Measurements from ENCODE around the gene RFX1. TPM values are rescaled to one million over a fixed set of nuclear protein-coding genes. Genes with fewer than 3 reads are reported as not detected.

Gene RFX1
- total and polyA plus RNA-seq, 4 donors: 1.8 to 5.6 (median 3.5) TPM

DNA sequence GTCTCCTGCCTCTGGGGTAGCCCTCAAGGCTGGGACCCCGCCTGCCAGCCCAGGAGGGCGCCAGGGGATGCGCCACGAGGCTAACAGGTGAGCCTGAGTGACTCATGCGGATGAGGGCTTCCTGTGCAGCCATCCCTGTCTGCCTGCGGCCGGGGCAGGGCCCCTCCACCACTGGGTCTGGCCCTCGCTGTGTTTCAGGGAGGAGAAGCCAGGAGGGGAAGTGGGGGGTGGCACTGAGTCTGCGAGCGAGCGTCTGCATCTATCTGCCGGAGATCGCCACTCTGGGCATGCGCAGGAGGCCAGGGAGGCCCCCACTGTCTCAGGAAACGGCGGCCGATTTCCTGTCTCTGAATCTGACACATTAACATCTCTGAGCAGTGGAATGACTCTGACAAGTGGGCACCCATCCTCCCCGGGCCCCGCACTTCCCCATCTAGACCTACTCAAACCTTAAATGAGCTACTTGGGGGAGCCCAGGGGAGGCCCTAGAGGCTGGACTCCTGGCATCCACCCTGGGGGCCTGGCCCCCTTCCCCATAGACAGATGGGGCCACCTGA is 19.7 kb downstream of the RFX1 start:
- Histone ChIP-seq H3K4me3 (ENCODE audit: low read depth in 1 of 3, low read length in 3 of 3) (no peak overlapping the region), H3K9ac (ENCODE audit: low read depth in 1 of 2, low read length in 2 of 2) (peak overlapping the region in 1 of 2 donors; percentile 42), H3K27ac (ENCODE audit: low read depth in 1 of 2, low read length in 2 of 2) (peak overlapping the region; percentile 62 to 64)

DNA sequence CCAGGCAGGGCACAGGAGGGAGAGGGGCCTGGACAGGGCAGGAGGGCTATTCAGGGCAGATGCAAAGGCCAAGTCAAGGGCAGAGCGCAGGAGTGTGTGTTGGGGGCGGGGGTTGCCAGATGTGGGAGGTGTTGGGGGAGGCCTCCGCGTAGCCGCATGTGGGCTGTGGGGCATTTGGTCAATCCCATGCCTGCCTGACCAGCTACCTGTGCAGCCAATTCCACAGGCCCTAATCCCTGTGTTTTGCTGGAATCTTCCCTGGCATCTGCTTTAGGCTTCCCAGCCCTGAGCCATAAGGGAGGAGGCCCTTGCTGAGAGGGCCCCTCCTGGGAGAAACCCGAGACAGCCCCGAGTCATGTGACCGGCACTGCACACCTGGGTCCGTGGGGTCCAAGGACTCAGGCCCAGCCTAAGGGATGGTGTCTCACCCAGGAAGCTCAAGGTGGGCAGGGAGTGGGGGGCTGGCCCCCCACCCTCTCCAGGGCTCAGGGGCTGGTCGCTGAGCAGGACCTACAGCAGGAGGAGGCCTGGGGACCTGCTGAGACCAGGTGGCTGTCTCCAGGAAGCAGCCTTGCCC is 20.3 kb downstream of the RFX1 start:
- Histone ChIP-seq H3K9me3 (ENCODE audit: control insufficient read depth in 4 of 4, low read length in 3 of 4) (no peaks in the 10 kb centered on the region), H3K27ac (ENCODE audit: low read depth in 1 of 2, low read length in 2 of 2) (peak overlapping the region; percentile 62 to 64), H3K9ac (ENCODE audit: low read depth in 1 of 2, low read length in 2 of 2) (no peak overlapping the region), H3K27me3 (ENCODE audit: control insufficient read depth in 4 of 4, insufficient read depth in 4 of 4, low read length in 3 of 4) (no peaks in the 10 kb centered on the region), H3K4me3 (ENCODE audit: low read depth in 1 of 3, low read length in 3 of 3) (no peak overlapping the region), H3K36me3 (ENCODE audit: control insufficient read depth in 4 of 4, insufficient read depth in 3 of 4, low read depth in 1 of 4, low read length in 3 of 4) (peaks cover 0 to 17% (median 5%) of the 10 kb centered on the region in 4 donors), H3K4me1 (ENCODE audit: control insufficient read depth in 4 of 4, insufficient read depth in 4 of 4, low read length in 3 of 4) (peaks cover 0 to 10% (median 3%) of the 10 kb centered on the region in 4 donors)
- no peak for TF ChIP-seq SP1 (IDR thresholded peaks at IDR 0.05)
- TF ChIP-seq YY1 (IDR thresholded peaks at IDR 0.05): no peak
- no peak for TF ChIP-seq NR2F2 (IDR thresholded peaks at IDR 0.05)
- no peak for TF ChIP-seq FOXA1 (IDR thresholded peaks at IDR 0.05)
- no peak for TF ChIP-seq GABPA (IDR thresholded peaks at IDR 0.05 in 1 of 2, conservative IDR thresholded peaks at IDR 0.05 in 1 of 2)
- TF ChIP-seq, protein P1, sequence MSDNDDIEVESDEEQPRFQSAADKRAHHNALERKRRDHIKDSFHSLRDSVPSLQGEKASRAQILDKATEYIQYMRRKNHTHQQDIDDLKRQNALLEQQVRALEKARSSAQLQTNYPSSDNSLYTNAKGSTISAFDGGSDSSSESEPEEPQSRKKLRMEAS (IDR thresholded peaks at IDR 0.05): no peak
- TF ChIP-seq FOXA2 (IDR thresholded peaks at IDR 0.05): no peak
- TF ChIP-seq HNF4A (conservative IDR thresholded peaks at IDR 0.05): no peak
- 81% methylated on average over 10 of the region's 10 CpGs for WGBS
- no peak for DNase-seq (ENCODE audit: low spot score)

More for the DNA sequence above, 19.7 kb downstream of the RFX1 start:
- H3K9me3 ChIP-seq (ENCODE audit: control insufficient read depth in 4 of 4, low read length in 3 of 4): no peaks in the 10 kb centered on the region
- H3K36me3 ChIP-seq (ENCODE audit: control insufficient read depth in 4 of 4, insufficient read depth in 3 of 4, low read depth in 1 of 4, low read length in 3 of 4): peaks cover 0 to 23% (median 4%) of the 10 kb centered on the region in 4 donors
- TF ChIP-seq HNF4A (conservative IDR thresholded peaks at IDR 0.05) (no peak), RAD21 (IDR thresholded peaks at IDR 0.05) (peak in 1 of 2 donors; percentile 15)
- peak; percentile 69 for DNase-seq (ENCODE audit: low spot score)
- H3K27me3 ChIP-seq (ENCODE audit: control insufficient read depth in 4 of 4, insufficient read depth in 4 of 4, low read length in 3 of 4): no peaks in the 10 kb centered on the region
- WGBS: 64% methylated on average over 19 of the region's 19 CpGs
- H3K4me1 ChIP-seq (ENCODE audit: control insufficient read depth in 4 of 4, insufficient read depth in 4 of 4, low read length in 3 of 4): peaks cover 0 to 10% (median 3%) of the 10 kb centered on the region in 4 donors

DNA sequence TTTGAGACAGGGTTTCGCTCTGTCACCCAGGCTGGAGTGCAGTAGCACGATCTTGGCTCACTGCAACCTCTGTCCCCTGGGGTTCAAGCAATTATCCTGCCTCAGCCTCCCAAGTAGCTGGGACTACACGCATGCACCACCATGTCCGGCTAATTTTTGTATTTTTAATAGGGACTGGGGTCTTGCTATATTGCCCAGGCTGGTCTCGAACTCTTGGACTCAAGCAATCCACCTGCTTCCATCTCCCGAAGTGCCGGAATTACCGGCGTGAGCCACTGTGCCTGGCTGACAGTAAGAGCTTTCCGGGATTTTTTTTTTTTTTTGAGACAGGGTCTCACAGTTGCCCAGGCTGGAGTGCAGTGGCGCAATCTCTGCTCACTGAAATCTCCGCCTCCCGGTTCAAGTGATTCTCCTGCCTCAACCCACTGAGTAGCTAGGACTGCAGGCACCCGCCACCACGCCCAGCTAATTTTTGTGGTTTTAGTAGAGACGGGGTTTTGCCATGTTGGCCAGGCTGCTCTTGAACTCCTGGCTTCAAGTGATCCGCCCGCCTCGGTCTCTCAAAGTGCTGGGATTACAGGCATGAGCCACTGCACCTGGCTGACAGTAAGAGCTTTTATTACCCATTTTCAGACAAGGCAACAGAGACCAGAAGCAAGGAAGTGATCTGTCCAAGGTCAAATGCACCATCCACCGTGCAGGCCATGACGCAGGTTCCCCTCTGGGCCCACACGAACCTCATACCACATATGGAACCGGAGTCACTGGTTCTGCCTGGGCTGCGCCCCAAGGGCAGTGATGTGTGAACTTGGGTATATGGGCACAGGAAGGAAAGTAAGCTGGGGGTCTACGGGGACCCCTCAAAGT is 21.0 kb downstream of the RFX1 start:
- Histone ChIP-seq H3K9me3 (ENCODE audit: control insufficient read depth in 4 of 4, low read length in 3 of 4) (no peaks in the 10 kb centered on the region), H3K36me3 (ENCODE audit: control insufficient read depth in 4 of 4, insufficient read depth in 3 of 4, low read depth in 1 of 4, low read length in 3 of 4) (peaks cover 0 to 20% (median 6%) of the 10 kb centered on the region in 4 donors), H3K9ac (ENCODE audit: low read depth in 1 of 2, low read length in 2 of 2) (no peak overlapping the region), H3K27ac (ENCODE audit: low read depth in 1 of 2, low read length in 2 of 2) (peak overlapping the region; percentile 62 to 64), H3K4me3 (ENCODE audit: low read depth in 1 of 3, low read length in 3 of 3) (no peak overlapping the region), H3K27me3 (ENCODE audit: control insufficient read depth in 4 of 4, insufficient read depth in 4 of 4, low read length in 3 of 4) (no peaks in the 10 kb centered on the region), H3K4me1 (ENCODE audit: control insufficient read depth in 4 of 4, insufficient read depth in 4 of 4, low read length in 3 of 4) (peaks cover 0 to 10% (median 3%) of the 10 kb centered on the region in 4 donors)
- TF ChIP-seq, protein P2, sequence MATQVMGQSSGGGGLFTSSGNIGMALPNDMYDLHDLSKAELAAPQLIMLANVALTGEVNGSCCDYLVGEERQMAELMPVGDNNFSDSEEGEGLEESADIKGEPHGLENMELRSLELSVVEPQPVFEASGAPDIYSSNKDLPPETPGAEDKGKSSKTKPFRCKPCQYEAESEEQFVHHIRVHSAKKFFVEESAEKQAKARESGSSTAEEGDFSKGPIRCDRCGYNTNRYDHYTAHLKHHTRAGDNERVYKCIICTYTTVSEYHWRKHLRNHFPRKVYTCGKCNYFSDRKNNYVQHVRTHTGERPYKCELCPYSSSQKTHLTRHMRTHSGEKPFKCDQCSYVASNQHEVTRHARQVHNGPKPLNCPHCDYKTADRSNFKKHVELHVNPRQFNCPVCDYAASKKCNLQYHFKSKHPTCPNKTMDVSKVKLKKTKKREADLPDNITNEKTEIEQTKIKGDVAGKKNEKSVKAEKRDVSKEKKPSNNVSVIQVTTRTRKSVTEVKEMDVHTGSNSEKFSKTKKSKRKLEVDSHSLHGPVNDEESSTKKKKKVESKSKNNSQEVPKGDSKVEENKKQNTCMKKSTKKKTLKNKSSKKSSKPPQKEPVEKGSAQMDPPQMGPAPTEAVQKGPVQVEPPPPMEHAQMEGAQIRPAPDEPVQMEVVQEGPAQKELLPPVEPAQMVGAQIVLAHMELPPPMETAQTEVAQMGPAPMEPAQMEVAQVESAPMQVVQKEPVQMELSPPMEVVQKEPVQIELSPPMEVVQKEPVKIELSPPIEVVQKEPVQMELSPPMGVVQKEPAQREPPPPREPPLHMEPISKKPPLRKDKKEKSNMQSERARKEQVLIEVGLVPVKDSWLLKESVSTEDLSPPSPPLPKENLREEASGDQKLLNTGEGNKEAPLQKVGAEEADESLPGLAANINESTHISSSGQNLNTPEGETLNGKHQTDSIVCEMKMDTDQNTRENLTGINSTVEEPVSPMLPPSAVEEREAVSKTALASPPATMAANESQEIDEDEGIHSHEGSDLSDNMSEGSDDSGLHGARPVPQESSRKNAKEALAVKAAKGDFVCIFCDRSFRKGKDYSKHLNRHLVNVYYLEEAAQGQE (IDR thresholded peaks at IDR 0.05): no peak
- TF ChIP-seq YY1 (IDR thresholded peaks at IDR 0.05) (no peak), JUND (IDR thresholded peaks at IDR 0.05) (no peak), TAF1 (conservative IDR thresholded peaks at IDR 0.05) (no peak), HNF4G (IDR thresholded peaks at IDR 0.05) (no peak), NR2F2 (IDR thresholded peaks at IDR 0.05) (no peak), HNF4A (conservative IDR thresholded peaks at IDR 0.05) (no peak), GABPA (IDR thresholded peaks at IDR 0.05 in 1 of 2, conservative IDR thresholded peaks at IDR 0.05 in 1 of 2) (no peak), FOXA2 (IDR thresholded peaks at IDR 0.05) (no peak), FOXA1 (IDR thresholded peaks at IDR 0.05) (no peak)
- TF ChIP-seq, protein P3, sequence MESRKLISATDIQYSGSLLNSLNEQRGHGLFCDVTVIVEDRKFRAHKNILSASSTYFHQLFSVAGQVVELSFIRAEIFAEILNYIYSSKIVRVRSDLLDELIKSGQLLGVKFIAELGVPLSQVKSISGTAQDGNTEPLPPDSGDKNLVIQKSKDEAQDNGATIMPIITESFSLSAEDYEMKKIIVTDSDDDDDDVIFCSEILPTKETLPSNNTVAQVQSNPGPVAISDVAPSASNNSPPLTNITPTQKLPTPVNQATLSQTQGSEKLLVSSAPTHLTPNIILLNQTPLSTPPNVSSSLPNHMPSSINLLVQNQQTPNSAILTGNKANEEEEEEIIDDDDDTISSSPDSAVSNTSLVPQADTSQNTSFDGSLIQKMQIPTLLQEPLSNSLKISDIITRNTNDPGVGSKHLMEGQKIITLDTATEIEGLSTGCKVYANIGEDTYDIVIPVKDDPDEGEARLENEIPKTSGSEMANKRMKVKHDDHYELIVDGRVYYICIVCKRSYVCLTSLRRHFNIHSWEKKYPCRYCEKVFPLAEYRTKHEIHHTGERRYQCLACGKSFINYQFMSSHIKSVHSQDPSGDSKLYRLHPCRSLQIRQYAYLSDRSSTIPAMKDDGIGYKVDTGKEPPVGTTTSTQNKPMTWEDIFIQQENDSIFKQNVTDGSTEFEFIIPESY (IDR thresholded peaks at IDR 0.05): no peak
- TF ChIP-seq, protein P1 (IDR thresholded peaks at IDR 0.05): no peak
- TF ChIP-seq, protein P4, sequence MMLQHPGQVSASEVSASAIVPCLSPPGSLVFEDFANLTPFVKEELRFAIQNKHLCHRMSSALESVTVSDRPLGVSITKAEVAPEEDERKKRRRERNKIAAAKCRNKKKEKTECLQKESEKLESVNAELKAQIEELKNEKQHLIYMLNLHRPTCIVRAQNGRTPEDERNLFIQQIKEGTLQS (IDR thresholded peaks at IDR 0.05): no peak
- TF ChIP-seq, protein P5, sequence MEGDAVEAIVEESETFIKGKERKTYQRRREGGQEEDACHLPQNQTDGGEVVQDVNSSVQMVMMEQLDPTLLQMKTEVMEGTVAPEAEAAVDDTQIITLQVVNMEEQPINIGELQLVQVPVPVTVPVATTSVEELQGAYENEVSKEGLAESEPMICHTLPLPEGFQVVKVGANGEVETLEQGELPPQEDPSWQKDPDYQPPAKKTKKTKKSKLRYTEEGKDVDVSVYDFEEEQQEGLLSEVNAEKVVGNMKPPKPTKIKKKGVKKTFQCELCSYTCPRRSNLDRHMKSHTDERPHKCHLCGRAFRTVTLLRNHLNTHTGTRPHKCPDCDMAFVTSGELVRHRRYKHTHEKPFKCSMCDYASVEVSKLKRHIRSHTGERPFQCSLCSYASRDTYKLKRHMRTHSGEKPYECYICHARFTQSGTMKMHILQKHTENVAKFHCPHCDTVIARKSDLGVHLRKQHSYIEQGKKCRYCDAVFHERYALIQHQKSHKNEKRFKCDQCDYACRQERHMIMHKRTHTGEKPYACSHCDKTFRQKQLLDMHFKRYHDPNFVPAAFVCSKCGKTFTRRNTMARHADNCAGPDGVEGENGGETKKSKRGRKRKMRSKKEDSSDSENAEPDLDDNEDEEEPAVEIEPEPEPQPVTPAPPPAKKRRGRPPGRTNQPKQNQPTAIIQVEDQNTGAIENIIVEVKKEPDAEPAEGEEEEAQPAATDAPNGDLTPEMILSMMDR (IDR thresholded peaks at IDR 0.05; ENCODE audit: low read depth, low read length, missing input control): no peak
- 91% methylated on average over 25 of the region's 25 CpGs for WGBS
- no peak for DNase-seq (ENCODE audit: low spot score)

Measured in liver (tissue), 9 donors.